Choroid plexus epithelial cell (primary cell): Measurements from ENCODE around the gene QSOX1.

Source experiments
- DNase-seq: peaks from one replicate; pipeline ENCODE4 v3.0.0-alpha.2; 2010; ENCODE audit warnings: low read depth
- H3K4me3 ChIP-seq: 2 replicates; pipeline ENCODE4 v1.5.1; 2011; ENCODE audit warnings: low read depth, mild to moderate bottlenecking, control low read depth, low read length, moderate library complexity
- TF ChIP-seq, protein P1 (sequence below): conservative IDR thresholded peaks from 2 replicates; pipeline ENCODE4 v1.5.1; 2011; ENCODE audit warnings: low read depth, mild to moderate bottlenecking, control low read depth, inconsistent platforms, low read length, moderate library complexity

The QSOX1 gene

GRCh38 chr1:180154325-180155181 lies at the start of gene QSOX1:
TSS of gene QSOX1 (plus strand) at chr1:180154869. CDS start at chr1:180154908, 39 bp downstream.
- peak; percentile 88 for DNase-seq
- peak within 1 kb of the TSS; percentile 84 for H3K4me3 ChIP-seq
- TF ChIP-seq, protein P1, sequence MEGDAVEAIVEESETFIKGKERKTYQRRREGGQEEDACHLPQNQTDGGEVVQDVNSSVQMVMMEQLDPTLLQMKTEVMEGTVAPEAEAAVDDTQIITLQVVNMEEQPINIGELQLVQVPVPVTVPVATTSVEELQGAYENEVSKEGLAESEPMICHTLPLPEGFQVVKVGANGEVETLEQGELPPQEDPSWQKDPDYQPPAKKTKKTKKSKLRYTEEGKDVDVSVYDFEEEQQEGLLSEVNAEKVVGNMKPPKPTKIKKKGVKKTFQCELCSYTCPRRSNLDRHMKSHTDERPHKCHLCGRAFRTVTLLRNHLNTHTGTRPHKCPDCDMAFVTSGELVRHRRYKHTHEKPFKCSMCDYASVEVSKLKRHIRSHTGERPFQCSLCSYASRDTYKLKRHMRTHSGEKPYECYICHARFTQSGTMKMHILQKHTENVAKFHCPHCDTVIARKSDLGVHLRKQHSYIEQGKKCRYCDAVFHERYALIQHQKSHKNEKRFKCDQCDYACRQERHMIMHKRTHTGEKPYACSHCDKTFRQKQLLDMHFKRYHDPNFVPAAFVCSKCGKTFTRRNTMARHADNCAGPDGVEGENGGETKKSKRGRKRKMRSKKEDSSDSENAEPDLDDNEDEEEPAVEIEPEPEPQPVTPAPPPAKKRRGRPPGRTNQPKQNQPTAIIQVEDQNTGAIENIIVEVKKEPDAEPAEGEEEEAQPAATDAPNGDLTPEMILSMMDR, result no peak

GRCh38 chr1:180112091-180112490 lies 42.6 kb upstream of the QSOX1 start:
- no peak overlapping the region for H3K4me3 ChIP-seq
- DNase-seq, result no peak
- TF ChIP-seq, protein P1, result no peak

DNA sequence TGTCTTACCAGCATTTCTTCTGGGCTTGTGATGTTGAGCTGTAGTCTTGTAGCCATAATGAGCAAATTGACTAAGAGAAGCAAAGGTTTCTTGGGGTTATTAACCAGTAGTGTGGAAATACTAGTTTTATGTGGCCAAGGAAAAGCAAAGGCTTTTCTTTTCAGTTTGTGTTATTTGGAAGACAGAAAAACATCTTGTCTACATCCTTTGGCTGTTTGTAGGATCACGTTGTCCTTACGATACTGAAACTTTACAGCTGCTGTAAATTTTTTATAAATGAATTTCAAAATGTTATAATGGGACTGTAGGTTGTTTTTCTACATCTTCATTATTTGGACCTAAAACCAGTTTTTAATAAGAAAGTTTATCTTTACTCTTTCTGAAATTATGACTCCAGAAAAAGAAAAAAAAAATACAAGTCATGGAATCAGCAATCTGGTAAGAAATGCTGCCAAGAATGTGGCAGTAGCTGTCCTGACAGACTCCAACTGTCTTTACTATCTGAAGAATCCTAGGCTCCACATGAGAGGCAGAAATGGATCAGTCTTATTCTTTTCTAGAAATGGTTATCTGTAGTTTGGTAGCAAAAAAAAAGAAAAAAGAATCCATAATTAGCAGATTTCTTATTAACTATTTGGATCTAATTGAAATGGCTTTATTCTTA lies 41.6 kb upstream of the QSOX1 start:
- DNase-seq, result peak; percentile 72

GRCh38 chr1:180114396-180114945 lies 40.2 kb upstream of the QSOX1 start:
- no peak for DNase-seq
- TF ChIP-seq, protein P1, result no peak
- no peak overlapping the region for H3K4me3 ChIP-seq

More for the DNA sequence above, 41.6 kb upstream of the QSOX1 start:
- no peak overlapping the region for H3K4me3 ChIP-seq
- TF ChIP-seq, protein P1, result no peak

- DNase-seq, result peak; percentile 24
- H3K4me3 ChIP-seq, result no peak overlapping the region
Observed at GRCh38 chr1:180116964-180117763, 37.5 kb upstream of the QSOX1 start.

GRCh38 chr1:180117764-180118116 lies 36.9 kb upstream of the QSOX1 start:
- H3K4me3 ChIP-seq, result no peak overlapping the region
- peak; percentile 53 for DNase-seq
- TF ChIP-seq, protein P1, result no peak

More at GRCh38 chr1:180116964-180117763, 37.5 kb upstream of the QSOX1 start:
- TF ChIP-seq, protein P1, result no peak
